WERI-Rb-1 (cell line): ENCODE data around the gene PAPOLA.

Experiments
- DNase-seq: peaks from one replicate; pipeline ENCODE4 v3.0.0-alpha.2; 2020
- H3K27ac ChIP-seq: fragments of 250-450 bp; sonication (Bioruptor Pico); 2 replicates; pipeline ENCODE4 v1.5.1; 2020; ENCODE audit warnings: mild to moderate bottlenecking, moderate library complexity
- H3K27me3 ChIP-seq: fragments of 250-450 bp; sonication (Bioruptor Pico); 2 replicates; pipeline ENCODE4 v1.5.1; 2021; ENCODE audit warnings: mild to moderate bottlenecking, low read depth, moderate library complexity; ENCODE audit not compliant: insufficient read depth, severe bottlenecking
- H3K36me3 ChIP-seq: fragments of 250-450 bp; sonication (Bioruptor Pico); 2 replicates; pipeline ENCODE4 v1.5.1; 2020; ENCODE audit warnings: mild to moderate bottlenecking, moderate library complexity
- H3K4me3 ChIP-seq: 2 replicates; pipeline ENCODE4 v1.5.1; 2011; ENCODE audit warnings: low read depth, mild to moderate bottlenecking, control low read depth, low read length
- H3K9me3 ChIP-seq: fragments of 250-450 bp; sonication (Bioruptor Pico); 2 replicates; pipeline ENCODE4 v1.5.1; 2021; ENCODE audit warnings: mild to moderate bottlenecking, moderate library complexity; ENCODE audit not compliant: severe bottlenecking
- CTCF ChIP-seq: IDR thresholded peaks from 2 replicates; pipeline ENCODE4 v1.5.1; 2011; ENCODE audit warnings: low read depth, mild to moderate bottlenecking, control low read depth, inconsistent platforms, low read length

The PAPOLA gene

GRCh38 chr14:96481731-96482314, 20.4 kb upstream of the PAPOLA start:
- no peaks in the 10 kb centered on the region for H3K27me3 ChIP-seq
- no peak for TF ChIP-seq CTCF
- DNase-seq, result no peak

GRCh38 chr14:96482986-96483385, 19.2 kb upstream of the PAPOLA start:
- TF ChIP-seq CTCF, result no peak
- Histone ChIP-seq H3K9me3 (no peaks in the 10 kb centered on the region), H3K27ac (no peak overlapping the region), H3K36me3 (no peaks in the 10 kb centered on the region), H3K27me3 (no peaks in the 10 kb centered on the region), H3K4me3 (no peak overlapping the region)
- DNase-seq, result no peak

More at GRCh38 chr14:96481731-96482314, 20.4 kb upstream of the PAPOLA start:
- H3K4me3 ChIP-seq, result no peak overlapping the region
- H3K9me3 ChIP-seq, result no peaks in the 10 kb centered on the region
- H3K36me3 ChIP-seq, result no peaks in the 10 kb centered on the region
- H3K27ac ChIP-seq, result no peak overlapping the region

- Histone ChIP-seq H3K36me3 (no peaks in the 10 kb centered on the region), H3K27me3 (no peaks in the 10 kb centered on the region), H3K9me3 (no peaks in the 10 kb centered on the region), H3K4me3 (no peak overlapping the region), H3K27ac (no peak overlapping the region)
- TF ChIP-seq CTCF, result no peak
- DNase-seq, result no peak
These were observed 17.8 kb upstream of the PAPOLA start for GRCh38 chr14:96484399-96484798.

GRCh38 chr14:96486705-96487104, 15.5 kb upstream of the PAPOLA start:
- Histone ChIP-seq H3K4me3 (no peak overlapping the region), H3K27me3 (no peaks in the 10 kb centered on the region), H3K27ac (no peak overlapping the region), H3K9me3 (no peaks in the 10 kb centered on the region), H3K36me3 (no peaks in the 10 kb centered on the region)
- no peak for DNase-seq
- TF ChIP-seq CTCF, result no peak

GRCh38 chr14:96489327-96489726, 12.9 kb upstream of the PAPOLA start:
- TF ChIP-seq CTCF, result no peak
- DNase-seq, result no peak
- Histone ChIP-seq H3K36me3 (no peaks in the 10 kb centered on the region), H3K27me3 (no peaks in the 10 kb centered on the region), H3K4me3 (no peak overlapping the region), H3K27ac (no peak overlapping the region), H3K9me3 (no peaks in the 10 kb centered on the region)

- no peak overlapping the region for H3K4me3 ChIP-seq
These were observed 9.0 kb upstream of the PAPOLA start for GRCh38 chr14:96493178-96493577.

More at GRCh38 chr14:96493178-96493577, 9.0 kb upstream of the PAPOLA start:
- Histone ChIP-seq H3K27ac (no peak overlapping the region), H3K36me3 (no peaks in the 10 kb centered on the region), H3K27me3 (no peaks in the 10 kb centered on the region), H3K9me3 (no peaks in the 10 kb centered on the region)
- TF ChIP-seq CTCF, result no peak
- DNase-seq, result no peak
